ENCODE data around the gene U2AF2. TPM values are rescaled to one million over a fixed set of nuclear protein-coding genes. Genes with fewer than 3 reads are reported as not detected.

Gene U2AF2
- total and polyA plus RNA-seq, 9 of the 15 experiments (the other 6 are each of a cell fraction or from before 2014, with no cell fraction given): 3.0 to 331 (median 157) TPM

DNA sequence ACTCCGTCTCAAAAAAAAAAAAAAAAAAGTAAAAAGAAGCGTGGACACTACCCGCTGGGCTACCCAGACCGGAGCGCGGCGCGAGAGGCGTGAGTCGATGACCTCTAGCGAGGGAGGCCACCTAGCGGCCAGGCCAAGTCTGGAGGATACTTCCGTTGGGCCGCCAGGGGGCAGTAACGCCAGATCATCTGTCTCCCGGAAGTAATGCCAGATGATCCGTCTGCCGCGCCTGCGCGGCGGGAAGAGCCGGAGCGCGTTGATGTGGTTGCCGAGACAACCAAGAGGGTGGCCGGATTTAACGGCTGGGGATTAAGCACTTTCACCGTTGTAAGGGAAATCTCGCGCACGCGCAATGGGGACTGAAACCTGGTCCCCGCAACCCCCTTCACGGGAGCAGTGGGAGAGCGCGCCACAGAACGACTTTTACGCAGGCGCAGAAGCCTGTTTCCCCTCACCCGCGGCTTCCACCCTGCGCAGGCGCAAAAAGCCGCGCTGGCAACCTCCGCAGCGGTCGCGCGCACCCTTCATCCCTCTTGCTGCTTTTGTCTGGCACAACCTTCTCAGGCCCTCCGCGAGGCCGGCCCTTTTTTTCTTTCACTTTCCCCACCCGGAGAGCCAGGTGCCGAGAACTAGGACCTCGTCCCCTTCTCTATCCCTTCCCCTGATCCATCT is 1.0 kb upstream of the U2AF2 start (continued):
- TF ChIP-seq, protein P1, sequence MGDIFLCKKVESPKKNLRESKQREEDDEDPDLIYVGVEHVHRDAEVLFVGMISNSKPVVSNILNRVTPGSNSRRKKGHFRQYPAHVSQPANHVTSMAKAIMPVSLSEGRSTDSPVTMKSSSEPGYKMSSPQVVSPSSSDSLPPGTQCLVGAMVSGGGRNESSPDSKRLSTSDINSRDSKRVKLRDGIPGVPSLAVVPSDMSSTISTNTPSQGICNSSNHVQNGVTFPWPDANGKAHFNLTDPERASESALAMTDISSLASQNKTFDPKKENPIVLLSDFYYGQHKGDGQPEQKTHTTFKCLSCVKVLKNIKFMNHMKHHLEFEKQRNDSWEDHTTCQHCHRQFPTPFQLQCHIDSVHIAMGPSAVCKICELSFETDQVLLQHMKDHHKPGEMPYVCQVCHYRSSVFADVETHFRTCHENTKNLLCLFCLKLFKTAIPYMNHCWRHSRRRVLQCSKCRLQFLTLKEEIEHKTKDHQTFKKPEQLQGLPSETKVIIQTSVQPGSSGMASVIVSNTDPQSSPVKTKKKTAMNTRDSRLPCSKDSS (IDR thresholded peaks at IDR 0.05; ENCODE audit: low read depth, partially characterized antibody): no peak
- TF ChIP-seq POLR2AphosphoS2 (IDR thresholded peaks at IDR 0.05; ENCODE audit: low read length) (no peak), PHF21A (IDR thresholded peaks at IDR 0.05; ENCODE audit: borderline replicate concordance, low read depth) (0 out of 2 replicates have a peak, but pooled peaks have one; percentile 23), MEF2A (IDR thresholded peaks at IDR 0.05; ENCODE audit: control insufficient read depth, low read depth, low read length) (no peak), SMARCB1 (IDR thresholded peaks at IDR 0.05; ENCODE audit: insufficient read length, low read depth) (no peak), ZKSCAN1 (IDR thresholded peaks at IDR 0.05; ENCODE audit: low read depth, low read length) (no peak), RBM22 (IDR thresholded peaks at IDR 0.05; ENCODE audit: low read depth, low read length, poor library complexity, severe bottlenecking) (peak; percentile 92), ZC3H11A (IDR thresholded peaks at IDR 0.05; ENCODE audit: low read depth, low read length) (no peak), NCOA6 (IDR thresholded peaks at IDR 0.05) (no peak), NUFIP1 (IDR thresholded peaks at IDR 0.05; ENCODE audit: partially characterized antibody) (no peak), MCM7 (IDR thresholded peaks at IDR 0.05) (no peak), DIDO1 (tag; IDR thresholded peaks at IDR 0.05; ENCODE audit: low read depth) (0 out of 2 replicates have a peak, but pooled peaks have one; percentile 32), ZNF146 (CRISPR knock-in tag; IDR thresholded peaks at IDR 0.05; ENCODE audit: unreplicated experiment) (no peak), MTA2 (IDR thresholded peaks at IDR 0.05; ENCODE audit: low read depth) (no peak), NR3C1 (CRISPR knock-in tag; IDR thresholded peaks at IDR 0.05) (no peak), BRCA1 (IDR thresholded peaks at IDR 0.05) (no peak), BRCA1 (CRISPR knock-in tag; IDR thresholded peaks at IDR 0.05) (no peak)
- TF ChIP-seq, protein P2, sequence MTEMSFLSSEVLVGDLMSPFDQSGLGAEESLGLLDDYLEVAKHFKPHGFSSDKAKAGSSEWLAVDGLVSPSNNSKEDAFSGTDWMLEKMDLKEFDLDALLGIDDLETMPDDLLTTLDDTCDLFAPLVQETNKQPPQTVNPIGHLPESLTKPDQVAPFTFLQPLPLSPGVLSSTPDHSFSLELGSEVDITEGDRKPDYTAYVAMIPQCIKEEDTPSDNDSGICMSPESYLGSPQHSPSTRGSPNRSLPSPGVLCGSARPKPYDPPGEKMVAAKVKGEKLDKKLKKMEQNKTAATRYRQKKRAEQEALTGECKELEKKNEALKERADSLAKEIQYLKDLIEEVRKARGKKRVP (CRISPR knock-in tag; IDR thresholded peaks at IDR 0.05): no peak
- TF ChIP-seq, protein P3, sequence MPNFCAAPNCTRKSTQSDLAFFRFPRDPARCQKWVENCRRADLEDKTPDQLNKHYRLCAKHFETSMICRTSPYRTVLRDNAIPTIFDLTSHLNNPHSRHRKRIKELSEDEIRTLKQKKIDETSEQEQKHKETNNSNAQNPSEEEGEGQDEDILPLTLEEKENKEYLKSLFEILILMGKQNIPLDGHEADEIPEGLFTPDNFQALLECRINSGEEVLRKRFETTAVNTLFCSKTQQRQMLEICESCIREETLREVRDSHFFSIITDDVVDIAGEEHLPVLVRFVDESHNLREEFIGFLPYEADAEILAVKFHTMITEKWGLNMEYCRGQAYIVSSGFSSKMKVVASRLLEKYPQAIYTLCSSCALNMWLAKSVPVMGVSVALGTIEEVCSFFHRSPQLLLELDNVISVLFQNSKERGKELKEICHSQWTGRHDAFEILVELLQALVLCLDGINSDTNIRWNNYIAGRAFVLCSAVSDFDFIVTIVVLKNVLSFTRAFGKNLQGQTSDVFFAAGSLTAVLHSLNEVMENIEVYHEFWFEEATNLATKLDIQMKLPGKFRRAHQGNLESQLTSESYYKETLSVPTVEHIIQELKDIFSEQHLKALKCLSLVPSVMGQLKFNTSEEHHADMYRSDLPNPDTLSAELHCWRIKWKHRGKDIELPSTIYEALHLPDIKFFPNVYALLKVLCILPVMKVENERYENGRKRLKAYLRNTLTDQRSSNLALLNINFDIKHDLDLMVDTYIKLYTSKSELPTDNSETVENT (CRISPR knock-in tag; IDR thresholded peaks at IDR 0.05): peak; percentile 56
- TF ChIP-seq, protein P4, sequence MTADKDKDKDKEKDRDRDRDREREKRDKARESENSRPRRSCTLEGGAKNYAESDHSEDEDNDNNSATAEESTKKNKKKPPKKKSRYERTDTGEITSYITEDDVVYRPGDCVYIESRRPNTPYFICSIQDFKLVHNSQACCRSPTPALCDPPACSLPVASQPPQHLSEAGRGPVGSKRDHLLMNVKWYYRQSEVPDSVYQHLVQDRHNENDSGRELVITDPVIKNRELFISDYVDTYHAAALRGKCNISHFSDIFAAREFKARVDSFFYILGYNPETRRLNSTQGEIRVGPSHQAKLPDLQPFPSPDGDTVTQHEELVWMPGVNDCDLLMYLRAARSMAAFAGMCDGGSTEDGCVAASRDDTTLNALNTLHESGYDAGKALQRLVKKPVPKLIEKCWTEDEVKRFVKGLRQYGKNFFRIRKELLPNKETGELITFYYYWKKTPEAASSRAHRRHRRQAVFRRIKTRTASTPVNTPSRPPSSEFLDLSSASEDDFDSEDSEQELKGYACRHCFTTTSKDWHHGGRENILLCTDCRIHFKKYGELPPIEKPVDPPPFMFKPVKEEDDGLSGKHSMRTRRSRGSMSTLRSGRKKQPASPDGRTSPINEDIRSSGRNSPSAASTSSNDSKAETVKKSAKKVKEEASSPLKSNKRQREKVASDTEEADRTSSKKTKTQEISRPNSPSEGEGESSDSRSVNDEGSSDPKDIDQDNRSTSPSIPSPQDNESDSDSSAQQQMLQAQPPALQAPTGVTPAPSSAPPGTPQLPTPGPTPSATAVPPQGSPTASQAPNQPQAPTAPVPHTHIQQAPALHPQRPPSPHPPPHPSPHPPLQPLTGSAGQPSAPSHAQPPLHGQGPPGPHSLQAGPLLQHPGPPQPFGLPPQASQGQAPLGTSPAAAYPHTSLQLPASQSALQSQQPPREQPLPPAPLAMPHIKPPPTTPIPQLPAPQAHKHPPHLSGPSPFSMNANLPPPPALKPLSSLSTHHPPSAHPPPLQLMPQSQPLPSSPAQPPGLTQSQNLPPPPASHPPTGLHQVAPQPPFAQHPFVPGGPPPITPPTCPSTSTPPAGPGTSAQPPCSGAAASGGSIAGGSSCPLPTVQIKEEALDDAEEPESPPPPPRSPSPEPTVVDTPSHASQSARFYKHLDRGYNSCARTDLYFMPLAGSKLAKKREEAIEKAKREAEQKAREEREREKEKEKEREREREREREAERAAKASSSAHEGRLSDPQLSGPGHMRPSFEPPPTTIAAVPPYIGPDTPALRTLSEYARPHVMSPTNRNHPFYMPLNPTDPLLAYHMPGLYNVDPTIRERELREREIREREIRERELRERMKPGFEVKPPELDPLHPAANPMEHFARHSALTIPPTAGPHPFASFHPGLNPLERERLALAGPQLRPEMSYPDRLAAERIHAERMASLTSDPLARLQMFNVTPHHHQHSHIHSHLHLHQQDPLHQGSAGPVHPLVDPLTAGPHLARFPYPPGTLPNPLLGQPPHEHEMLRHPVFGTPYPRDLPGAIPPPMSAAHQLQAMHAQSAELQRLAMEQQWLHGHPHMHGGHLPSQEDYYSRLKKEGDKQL (CRISPR knock-in tag; IDR thresholded peaks at IDR 0.05; ENCODE audit: borderline replicate concordance): no peak

All from K562 (cell line).